GM18520 (cell line): ENCODE measurements around the gene NELFA.

Experiments used
- ATAC-seq: cut with Tn5 transposase; IDR thresholded peaks from one replicate; pipeline ENCODE4 v1.9.1; 2021; ENCODE audit not compliant: unreplicated experiment

Gene NELFA

DNA sequence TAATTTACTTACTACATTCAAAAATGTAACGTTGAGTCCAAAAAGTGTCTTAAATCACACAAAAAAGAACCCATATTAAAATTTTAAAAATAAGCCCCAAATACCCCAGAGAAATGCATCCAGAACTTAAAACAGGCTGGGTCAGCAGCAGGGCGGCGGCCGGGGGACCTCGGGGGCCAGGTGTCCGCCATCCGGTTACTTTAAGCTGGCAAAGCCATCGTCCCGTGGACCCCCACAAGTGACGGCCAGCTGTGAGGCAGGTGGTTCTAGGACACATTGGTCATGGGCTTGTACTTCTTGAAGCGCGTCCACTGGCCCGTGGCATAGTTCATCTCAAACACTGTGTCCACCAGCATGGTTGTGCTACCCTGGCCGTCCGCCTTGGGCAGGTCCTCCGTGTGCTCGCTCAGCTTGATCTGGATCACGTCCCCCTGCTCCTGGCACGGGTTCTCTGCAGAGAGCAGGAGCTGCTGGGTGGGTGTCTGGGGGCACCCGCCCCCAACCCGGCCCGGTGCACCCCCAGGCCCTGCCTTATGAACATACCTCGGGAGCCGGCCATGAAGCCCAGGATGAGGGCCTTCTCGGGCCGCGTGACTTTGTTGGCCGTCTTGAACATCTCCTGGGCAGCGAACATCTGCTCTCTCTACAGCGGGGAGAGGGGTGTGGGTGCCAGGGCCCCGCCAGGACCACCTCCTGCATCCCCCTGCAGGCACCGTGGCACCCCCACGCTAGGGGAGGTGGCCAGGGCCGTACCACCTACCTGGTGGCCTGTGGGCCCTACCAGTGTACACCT is 25.5 kb downstream of the NELFA start:
- no peak for ATAC-seq

DNA sequence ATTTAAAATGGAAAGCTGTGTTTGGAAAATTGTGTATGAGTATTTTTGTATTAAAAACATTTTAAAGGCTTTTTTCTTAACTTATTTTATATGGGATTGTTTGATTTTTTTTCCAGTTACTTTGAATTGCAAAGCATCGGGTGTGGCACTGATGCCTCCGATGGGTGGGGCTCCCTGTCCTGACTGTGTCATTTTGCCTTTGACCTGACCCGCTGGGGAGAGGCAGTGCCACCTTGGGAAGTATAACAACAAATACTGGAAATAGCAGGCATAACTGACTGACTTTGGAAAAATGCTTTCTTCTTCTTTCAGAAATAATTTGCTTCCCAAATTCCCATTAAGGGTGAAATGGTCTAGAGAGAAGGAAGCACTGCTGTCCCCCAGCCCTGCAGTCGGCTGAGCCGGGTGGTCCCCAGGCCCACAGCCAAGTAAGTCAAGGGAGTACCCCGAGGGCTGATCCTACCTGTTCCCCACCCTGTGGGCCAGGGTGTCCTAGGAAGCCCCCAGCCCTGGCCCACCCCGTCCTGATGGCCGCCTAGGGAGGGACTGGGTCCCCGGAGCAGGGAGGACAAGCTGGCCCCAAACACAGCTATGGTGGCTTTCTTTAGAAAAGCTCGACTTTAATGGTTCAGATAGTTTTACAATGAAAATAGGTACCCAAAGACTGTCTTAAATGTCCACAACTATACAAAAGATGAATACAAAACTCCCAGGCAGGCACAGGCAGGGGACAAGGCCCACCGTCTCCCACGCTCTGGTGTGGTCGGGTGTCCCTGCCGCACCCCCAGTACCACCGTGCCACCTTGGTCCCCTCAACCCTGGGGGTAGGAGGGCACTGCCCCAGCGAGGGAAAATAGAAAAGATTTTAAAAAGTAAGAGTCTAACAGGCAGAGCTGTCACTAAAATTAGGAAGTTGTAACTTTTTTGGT is 26.4 kb downstream of the NELFA start:
- no peak for ATAC-seq

DNA sequence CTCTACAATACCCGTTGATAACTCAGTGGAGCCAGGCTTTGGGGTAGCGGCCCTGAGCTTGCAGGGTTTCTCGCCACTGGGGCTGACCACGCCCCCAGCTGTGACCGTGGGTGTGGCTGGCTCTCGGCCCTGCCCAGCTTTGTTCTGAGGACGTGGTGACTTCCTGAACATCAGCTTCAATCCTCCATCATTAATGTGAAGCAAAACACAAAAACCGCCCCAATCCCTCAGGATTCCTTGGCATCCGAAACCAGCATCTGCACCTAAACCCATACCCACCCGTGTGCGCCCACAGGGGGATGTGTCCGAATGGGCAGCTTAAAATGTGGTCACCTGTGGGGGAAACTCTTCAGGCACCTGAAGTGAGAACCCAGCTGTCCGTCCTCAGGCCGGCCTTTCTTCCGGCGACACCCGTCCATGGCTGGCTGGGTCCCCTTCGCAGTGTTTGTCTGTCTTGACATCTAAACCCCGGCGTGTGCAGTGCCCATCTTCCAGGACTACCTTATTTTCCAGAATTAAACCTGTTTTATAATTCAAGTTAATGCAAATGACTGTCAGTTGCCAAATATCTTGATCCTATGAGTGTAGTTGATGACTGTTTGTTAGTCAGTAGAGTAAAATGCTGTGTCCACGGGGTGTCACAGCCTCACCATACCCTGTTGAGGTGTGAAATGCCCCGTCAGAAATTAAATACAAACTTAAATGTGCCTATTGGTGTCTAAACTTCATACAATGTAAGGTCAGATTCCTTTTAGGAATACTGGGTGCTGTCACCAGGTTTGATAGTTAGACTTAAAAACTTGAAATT is 27.3 kb downstream of the NELFA start:
- no peak for ATAC-seq

DNA sequence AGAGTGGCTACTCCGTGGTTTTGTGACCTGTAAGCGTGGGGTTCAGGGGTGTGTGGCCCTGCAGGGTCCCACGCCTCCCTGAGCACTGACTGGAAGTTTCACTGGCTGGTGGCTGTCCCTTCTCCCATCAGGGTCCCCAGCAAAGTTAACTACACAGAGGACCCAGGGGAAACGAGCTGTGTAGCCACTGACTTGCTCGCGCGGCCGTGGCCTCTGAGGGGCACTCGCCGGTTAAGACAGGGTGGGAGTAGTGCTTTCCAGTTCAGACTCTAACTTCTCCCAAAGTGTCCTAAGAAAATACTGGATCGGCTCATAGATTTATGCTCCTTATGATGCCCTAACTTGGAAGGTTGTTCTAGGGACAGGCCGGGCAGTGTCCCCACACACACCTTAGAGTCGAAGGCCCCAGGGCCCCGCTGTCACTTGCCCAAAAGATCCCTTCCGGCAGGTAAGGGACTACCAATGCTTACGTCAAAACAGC is 28.2 kb downstream of the NELFA start:
- ATAC-seq, result no peak

DNA sequence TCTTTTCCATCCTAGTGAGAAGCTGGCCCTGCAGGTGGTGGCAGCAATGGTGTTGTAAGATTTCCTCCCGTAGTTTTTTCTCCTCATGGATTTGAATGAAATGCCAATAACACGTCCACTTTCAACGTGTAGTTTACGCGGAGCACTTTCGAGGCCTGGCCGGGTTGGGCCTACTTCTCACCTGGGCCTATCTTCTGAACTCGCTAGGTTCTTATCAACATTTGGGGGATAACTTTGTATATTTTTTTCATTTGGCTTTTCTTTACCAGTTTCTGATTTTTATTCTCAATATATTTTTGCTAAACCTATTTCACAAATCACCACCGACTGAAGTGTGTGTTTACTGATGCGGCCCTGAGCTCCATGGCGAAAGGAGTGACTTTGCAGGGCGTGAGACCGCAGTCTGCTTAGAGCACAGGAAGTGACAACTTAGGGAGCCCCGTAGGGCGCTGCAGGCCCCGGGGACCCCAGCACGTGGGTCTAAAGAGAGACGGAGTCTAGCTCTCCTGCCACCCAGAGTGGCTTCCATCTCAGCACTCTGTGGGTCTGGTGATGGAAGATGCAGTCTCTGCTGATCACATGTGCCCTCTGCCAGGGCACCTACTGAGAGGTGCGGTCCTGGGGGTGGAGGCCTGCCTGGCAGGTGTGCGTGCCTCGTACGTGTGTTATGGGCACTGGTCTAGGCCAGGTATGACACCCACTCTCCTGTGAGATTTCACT is 29.1 kb downstream of the NELFA start:
- no peak for ATAC-seq

DNA sequence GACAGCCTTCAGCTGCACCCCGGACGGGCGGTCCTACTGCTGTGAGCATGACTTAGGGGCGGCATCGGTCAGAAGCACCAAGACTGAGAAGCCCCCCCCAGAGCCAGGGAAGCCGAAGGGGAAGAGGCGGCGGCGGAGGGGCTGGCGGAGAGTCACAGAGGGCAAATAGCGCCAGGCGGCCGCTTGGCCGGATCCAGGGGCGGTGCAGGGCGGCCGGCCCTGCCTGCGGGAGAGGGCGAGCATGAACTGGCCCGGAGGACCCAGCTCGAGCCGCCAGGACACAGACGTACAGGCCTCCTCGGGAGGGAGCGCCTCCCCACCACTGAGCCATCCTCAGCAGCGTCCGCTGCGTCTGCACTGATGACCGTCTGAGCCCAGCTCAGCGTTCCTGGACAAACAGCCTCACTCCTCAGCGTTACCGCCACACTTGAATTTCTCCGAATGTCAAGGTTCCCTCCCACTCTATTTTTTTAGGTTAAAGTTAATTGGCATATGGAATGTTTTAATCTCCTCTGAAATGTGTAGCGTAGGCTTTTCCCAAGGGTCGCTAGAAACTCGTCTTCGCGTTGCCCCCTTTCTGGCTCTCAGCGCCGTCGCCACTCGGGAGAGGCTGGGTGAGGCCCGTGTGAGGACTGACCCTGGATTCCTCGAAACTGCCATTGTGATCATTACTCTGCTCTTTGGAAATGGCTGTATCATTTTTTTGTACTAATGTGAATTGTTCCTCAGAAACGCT is 29.9 kb downstream of the NELFA start:
- ATAC-seq, result no peak

DNA sequence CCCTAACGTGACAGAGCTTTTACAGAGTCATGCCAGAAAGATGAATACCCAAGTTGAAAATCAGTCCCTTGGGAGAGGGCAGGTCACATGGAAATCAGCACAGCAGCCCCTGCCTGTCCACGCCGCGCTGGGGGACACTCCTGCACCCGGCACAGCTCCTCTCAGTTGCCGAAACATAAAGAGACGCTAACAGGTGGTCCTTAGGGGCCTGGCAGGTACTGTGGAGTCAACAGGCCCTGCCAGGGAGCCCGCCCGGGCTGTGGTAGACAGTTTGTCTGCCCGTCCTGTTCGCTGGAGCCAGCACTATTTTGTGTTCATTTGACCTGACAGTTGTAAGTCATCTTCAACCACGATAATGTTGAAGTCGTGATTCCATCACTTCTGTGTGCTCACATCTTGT is 30.5 kb downstream of the NELFA start:
- ATAC-seq, result no peak

DNA sequence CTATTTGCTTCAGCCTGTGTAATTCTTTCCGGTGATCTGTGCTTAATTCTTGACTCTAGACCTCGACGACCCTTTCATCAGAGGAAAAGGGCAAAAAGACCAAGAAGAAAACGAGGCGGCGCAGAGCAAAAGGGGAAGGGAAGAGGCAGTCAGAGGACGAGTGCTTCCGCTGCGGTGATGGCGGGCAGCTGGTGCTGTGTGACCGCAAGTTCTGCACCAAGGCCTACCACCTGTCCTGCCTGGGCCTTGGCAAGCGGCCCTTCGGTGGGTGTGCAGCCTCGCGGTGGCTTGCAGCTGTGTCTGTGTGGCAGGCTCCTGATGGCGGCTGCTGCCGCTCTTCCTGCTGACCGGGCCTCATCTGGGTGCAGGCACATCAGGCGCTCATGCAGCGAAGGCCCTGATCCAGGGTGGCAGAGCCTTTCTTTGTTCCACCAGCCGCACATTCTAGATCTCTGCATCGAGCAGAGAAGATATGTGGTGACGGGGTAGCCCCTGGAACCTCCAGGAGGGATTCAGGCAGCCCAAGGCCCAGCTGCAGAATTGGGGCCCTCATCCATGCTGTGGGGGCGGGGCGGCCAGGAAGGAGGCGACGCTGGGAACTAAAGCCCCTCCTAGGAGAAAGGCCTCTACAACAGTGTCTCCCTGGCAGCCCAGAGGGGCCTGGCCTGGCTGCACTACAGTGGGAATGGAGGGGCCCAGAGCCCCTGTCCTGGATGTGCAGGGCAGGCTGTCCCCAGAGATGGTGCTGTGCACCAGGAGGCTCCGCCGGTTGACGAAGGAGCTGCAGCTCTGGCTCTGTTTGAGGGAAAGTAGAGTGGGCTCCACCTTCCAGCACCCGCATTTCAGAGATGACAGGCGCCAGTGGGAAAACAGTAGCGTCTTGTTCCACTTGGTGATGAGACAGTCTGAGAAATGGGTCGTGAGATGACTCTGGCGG is 32.1 kb downstream of the NELFA start:
- no peak for ATAC-seq

DNA sequence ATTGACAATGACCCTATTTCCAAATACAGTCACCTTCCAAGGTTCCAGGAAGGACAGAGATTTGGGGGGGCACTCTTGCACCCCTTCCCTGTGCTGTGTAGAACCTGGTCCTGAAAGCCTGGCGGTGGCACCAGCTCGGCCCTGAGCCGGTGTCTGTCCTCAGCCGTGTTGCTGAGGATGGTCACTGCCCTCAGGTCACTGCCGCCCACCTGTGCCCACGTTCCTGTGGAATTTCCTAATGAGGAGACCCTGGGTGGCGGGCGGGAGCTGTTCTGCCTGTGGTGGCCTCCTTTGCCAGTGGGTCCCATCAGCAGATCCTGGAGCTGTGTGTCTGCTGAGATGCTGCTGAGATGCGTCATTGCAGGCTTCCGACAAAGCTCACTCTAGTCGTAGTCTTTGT is 32.9 kb downstream of the NELFA start:
- ATAC-seq, result no peak

DNA sequence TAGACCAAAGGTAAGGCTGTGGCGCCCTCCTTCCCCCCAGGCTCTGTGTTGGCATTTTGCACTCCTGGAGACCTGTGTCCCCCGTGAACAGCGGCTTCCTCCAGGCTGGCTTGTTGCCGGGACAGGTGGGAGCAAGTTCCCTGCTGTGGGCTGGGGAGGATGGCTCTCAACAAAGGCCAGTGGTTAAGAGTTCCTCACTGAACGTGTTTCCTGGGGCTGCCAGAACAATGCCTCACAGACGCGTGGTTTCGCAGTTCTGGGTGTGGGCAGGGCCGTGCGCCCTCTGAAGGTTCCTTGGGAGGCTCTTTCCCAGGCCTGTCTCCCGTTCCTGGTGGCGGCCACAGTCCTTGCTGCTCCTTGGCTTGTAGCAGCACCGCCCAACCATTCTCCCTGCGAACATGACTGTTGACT is 33.4 kb downstream of the NELFA start:
- ATAC-seq, result no peak

DNA sequence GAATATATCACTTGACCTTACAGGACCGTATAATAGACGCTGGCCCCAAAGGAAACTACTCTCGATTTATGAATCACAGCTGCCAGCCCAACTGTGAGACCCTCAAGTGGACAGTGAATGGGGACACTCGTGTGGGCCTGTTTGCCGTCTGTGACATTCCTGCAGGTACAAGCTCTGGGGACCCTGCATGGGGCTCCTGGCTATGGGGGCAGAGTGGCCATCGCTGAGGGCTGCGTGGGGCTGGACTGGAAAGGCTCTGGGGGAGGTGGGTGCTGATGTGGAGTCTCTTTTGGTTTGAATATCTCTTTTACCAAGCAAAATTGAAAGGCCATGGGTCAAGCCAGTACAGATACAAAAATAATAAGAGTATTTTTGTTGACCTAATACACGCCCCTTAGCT is 33.9 kb downstream of the NELFA start:
- no peak for ATAC-seq

DNA sequence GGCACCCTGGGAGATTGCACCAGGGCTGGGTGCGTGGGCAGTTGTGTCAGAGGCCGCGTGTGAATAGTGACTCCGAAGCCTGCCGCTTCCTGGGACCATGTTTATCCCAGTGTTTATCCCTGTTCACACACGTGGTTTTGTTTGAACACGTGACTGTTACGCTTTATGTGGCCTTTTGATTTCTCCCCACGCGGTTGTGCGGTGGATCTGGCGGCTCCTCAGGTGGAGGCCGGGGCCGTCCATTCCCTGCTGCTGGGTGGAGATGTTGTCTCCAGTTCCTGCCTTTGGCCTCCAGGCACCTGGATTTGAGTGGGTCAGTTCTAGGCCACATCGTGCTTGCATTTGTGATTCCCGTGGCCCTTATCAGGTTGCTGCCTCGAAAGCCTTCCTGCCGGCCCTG is 35.1 kb downstream of the NELFA start:
- no peak for ATAC-seq

DNA sequence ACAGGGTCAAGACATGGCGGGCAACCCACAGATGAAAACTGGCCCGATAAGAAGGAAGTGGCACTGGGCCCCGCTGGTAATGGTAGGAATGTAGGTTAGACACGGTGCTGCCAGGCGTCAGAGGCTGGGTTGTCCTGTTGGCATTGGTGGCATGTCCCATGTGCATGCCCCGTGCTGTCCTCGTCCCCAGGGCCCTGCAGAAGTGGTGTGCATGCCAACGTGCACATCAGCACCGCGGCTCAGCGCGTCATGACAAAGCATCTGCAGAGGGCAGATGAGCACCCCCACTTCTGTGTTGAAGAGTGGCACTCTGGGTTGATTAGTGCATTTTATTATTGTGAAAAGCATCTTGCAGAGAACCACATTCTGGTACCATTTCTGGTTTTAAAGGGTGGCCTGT is 35.6 kb downstream of the NELFA start:
- no peak for ATAC-seq

DNA sequence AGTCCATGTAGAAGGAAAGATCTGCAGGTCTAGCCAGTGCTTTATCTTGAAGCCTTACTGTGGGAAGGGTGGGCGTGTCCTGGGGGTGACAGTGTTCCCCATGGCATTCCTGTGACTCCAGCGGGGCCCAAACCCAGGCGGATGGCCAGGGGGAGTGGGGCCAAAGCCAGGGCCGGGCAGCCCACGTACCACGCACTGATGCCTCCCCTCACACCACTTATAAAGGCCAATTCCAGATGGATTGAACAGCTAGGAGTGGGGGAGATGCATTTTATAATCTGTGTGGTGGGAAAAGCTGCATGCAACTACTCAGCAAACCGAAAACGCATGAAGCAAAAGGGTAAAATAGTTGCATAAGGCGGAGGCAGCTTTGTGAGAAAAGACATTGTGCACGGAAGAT is 36.4 kb downstream of the NELFA start:
- ATAC-seq, result no peak

DNA sequence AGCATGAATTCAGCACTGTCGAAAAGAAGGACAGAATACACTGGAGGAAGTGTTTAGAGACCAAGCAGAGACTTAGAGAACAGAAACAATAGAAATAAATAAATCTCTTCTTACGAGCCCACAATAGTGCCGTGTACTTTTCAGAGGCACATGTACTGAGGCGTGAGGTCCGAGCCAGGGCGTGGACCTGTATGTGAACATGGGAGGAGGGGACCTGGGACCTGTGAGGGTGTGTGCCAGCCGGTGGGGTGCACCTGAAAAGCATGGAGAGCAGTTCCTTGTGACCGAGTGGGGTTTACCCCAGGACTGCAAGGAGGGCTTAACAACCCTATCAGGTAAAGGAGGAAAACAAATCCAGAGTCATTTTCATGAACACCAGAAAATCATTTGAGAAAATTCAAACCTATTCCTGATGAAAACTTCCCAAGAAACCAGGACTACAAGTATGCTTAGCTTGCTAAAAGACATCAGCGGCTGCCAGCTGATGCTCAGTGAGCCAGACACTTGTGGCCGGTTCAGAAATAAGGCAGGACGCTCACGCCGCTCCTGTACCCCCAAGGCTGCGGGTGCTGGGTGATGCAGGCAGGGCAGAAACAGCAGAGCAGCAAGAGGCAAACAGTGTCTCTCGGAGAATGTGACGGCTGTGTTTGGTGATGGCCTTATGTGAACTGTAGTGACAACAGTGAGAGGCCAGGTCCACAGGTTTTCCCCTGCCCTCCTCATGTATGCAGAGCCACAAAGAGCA is 37.1 kb downstream of the NELFA start:
- no peak for ATAC-seq

DNA sequence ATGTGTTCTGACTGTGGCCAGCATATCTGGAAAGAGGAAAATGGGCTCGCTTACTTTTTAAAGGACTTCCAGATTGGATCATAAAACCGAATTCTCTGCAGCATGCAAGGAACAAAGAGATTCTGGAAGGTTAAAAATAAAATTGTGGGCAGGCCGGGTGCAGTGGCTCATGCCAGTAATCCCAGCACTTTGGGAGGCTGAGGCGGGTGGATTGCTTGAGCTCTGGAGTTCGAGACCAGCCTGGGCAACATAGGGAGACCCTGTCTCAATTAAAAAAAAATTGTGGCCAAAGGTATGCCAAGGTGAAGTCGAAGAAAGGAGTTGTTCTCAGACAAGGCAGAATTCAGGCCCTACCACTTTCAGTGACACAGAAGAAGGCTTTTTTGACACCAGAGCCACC is 37.8 kb downstream of the NELFA start:
- no peak for ATAC-seq

DNA sequence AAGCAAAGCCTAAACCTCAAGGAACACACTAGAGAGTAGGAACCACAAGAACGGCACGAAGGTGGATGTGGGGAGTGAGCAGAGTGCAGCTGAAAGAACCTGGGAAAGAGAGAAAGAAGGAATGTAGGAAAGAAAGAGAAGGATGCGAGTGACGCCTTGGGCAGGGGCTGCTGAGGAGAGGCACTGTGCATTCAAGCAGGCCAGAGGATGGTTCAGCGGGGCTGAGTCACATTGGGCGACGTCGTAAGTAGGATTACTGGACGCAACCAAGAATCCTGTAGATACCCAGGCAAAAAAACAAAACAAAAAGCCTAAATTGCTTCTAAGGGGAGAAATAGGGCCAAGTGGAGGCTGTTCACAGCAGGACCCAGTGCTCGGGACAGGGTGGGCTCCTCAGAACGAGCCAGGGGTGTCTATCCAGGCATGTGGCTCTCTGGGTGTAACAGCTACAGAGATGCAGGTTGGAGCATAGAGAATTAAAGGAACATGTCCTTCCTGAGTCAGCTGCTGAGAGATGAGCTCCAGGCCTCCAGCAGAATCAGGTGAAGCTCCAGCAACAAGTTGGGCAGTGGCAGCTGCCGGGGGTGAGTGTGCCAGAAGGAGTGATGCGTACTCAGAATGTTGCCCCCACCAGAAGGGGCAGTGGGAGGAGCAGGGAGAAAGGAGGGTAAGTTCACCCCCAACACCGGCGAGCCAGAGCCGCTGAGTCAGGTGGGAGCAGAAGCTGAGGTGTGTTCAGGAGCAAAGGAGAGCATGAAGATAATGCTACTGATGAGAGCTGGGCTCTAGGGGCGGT is 38.6 kb downstream of the NELFA start:
- no peak for ATAC-seq
